Activated gamma-delta T cell (primary cell): ENCODE results near the gene SERPINH1.

ENCODE experiments used
- DNase-seq: peaks from one replicate; lab custom pipeline; 2025; lab: John Stamatoyannopoulos, UW

The SERPINH1 gene

GRCh38 chr11:75555079-75555811 lies 6.8 kb upstream of the SERPINH1 start:
- DNase-seq, result no peak

- DNase-seq, result no peak
Measured at GRCh38 chr11:75556275-75556674, 5.8 kb upstream of the SERPINH1 start.

GRCh38 chr11:75557666-75558494 lies 4.2 kb upstream of the SERPINH1 start:
- DNase-seq, result no peak

GRCh38 chr11:75558939-75559843 lies 2.9 kb upstream of the SERPINH1 start:
- DNase-seq, result no peak

GRCh38 chr11:75560644-75561043 lies 1.4 kb upstream of the SERPINH1 start:
- DNase-seq, result no peak

- no peak for DNase-seq
Measured at GRCh38 chr11:75561426-75562047, 516 bp upstream of the SERPINH1 start.

- DNase-seq, result no peak
Measured at GRCh38 chr11:75562836-75563484, 907 bp downstream of the SERPINH1 start.

GRCh38 chr11:75563501-75563977 lies 1.5 kb downstream of the SERPINH1 start:
- DNase-seq, result no peak

GRCh38 chr11:75563978-75564552 lies 2.0 kb downstream of the SERPINH1 start:
- no peak for DNase-seq

- DNase-seq, result no peak
Measured at GRCh38 chr11:75565221-75565814, 3.3 kb downstream of the SERPINH1 start.

GRCh38 chr11:75565916-75566762 lies 4.1 kb downstream of the SERPINH1 start:
- DNase-seq, result no peak

- DNase-seq, result no peak
Measured at GRCh38 chr11:75566763-75567279, 4.8 kb downstream of the SERPINH1 start.

GRCh38 chr11:75567971-75568370 lies 5.9 kb downstream of the SERPINH1 start:
- DNase-seq, result no peak

GRCh38 chr11:75568616-75569219 lies 6.7 kb downstream of the SERPINH1 start:
- DNase-seq, result no peak

- no peak for DNase-seq
Measured at GRCh38 chr11:75570559-75571139, 8.6 kb downstream of the SERPINH1 start.

- no peak for DNase-seq
Measured at GRCh38 chr11:75571625-75572024, 9.6 kb downstream of the SERPINH1 start.

- no peak for DNase-seq
Measured at GRCh38 chr11:75572744-75573143, 10.7 kb downstream of the SERPINH1 start.
